ENCODE data around the gene CDKN1A. TPM values are rescaled to one million over a fixed set of nuclear protein-coding genes. Genes with fewer than 3 reads are reported as not detected.

CDKN1A gene
- total and polyA plus RNA-seq, 9 of the 15 experiments (the other 6 are each of a cell fraction or from before 2014, with no cell fraction given) = 0.25 to 8.1 (median 5.1) TPM

DNA sequence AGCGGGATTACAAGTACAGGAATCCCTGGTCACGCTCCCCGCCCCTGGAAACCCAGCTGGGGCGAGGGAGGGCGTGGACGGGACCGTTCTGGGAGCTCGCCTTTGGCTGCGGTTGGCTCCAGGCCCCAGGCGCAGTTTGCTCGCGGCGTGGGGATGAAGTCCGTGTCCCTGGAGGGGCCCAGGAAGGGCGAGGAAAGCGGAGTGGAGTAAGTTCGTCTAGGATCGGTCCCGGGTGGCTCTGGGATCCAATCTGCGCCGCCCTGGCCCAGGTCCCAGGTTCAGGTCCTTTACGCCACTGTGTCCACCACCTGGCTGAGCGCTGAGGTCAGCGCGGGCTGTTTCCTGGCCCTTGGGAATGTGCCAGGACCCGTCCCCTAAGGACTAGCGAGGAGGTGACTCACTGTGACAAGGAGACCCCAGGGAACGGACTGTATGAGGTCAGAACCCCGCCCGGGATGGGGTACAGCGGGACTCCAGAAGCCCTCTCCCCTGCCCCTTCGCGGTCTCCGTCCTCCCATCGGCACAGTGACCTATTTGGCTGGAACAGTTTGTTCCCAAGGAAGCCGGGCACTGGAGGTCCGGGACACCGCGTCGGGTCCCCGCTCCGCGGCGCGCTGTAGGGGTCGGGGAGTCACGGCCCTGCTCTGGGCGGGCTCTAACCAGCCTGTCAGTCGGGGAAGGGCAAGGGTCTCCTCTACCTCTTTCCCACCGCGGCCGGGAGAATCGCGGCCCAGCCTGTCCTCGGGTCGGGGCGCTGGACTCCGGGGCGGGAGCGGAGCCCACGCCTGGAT is 724 bp downstream of the CDKN1A start (continued):
- TF ChIP-seq, protein P1, sequence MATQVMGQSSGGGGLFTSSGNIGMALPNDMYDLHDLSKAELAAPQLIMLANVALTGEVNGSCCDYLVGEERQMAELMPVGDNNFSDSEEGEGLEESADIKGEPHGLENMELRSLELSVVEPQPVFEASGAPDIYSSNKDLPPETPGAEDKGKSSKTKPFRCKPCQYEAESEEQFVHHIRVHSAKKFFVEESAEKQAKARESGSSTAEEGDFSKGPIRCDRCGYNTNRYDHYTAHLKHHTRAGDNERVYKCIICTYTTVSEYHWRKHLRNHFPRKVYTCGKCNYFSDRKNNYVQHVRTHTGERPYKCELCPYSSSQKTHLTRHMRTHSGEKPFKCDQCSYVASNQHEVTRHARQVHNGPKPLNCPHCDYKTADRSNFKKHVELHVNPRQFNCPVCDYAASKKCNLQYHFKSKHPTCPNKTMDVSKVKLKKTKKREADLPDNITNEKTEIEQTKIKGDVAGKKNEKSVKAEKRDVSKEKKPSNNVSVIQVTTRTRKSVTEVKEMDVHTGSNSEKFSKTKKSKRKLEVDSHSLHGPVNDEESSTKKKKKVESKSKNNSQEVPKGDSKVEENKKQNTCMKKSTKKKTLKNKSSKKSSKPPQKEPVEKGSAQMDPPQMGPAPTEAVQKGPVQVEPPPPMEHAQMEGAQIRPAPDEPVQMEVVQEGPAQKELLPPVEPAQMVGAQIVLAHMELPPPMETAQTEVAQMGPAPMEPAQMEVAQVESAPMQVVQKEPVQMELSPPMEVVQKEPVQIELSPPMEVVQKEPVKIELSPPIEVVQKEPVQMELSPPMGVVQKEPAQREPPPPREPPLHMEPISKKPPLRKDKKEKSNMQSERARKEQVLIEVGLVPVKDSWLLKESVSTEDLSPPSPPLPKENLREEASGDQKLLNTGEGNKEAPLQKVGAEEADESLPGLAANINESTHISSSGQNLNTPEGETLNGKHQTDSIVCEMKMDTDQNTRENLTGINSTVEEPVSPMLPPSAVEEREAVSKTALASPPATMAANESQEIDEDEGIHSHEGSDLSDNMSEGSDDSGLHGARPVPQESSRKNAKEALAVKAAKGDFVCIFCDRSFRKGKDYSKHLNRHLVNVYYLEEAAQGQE (IDR thresholded peaks at IDR 0.05; ENCODE audit: borderline replicate concordance) = no peak
- TF ChIP-seq, protein P1 (CRISPR knock-in tag; IDR thresholded peaks at IDR 0.05; ENCODE audit: low read depth) = no peak
- TF ChIP-seq ZFX (CRISPR knock-in tag; IDR thresholded peaks at IDR 0.05) (peak; percentile 76), NR2C2 (CRISPR knock-in tag; IDR thresholded peaks at IDR 0.05) (no peak), NR2C2 (tag; IDR thresholded peaks at IDR 0.05) (0 out of 2 replicates have a peak, but pooled peaks have one; percentile 8), HDAC1 (IDR thresholded peaks at IDR 0.05) (0 out of 4 replicates have a peak, but pooled peaks of 1 of the 2 experiments have one; percentile 14), SREBF1 (IDR thresholded peaks at IDR 0.05; ENCODE audit: borderline replicate concordance, low read depth, low read length) (no peak), ZNF699 (CRISPR knock-in tag; IDR thresholded peaks at IDR 0.05; ENCODE audit: insufficient replicate concordance) (no peak), NCOR1 (IDR thresholded peaks at IDR 0.05) (no peak), NBN (IDR thresholded peaks at IDR 0.05; ENCODE audit: low read depth) (no peak), TAL1 (IDR thresholded peaks at IDR 0.05) (no peak)
- TF ChIP-seq, protein P2, sequence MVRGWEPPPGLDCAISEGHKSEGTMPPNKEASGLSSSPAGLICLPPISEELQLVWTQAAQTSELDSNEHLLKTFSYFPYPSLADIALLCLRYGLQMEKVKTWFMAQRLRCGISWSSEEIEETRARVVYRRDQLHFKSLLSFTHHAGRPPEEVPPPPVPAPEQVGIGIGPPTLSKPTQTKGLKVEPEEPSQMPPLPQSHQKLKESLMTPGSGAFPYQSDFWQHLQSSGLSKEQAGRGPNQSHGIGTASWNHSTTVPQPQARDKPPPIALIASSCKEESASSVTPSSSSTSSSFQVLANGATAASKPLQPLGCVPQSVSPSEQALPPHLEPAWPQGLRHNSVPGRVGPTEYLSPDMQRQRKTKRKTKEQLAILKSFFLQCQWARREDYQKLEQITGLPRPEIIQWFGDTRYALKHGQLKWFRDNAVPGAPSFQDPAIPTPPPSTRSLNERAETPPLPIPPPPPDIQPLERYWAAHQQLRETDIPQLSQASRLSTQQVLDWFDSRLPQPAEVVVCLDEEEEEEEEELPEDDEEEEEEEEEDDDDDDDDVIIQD (CRISPR knock-in tag; IDR thresholded peaks at IDR 0.05) = no peak
- TF ChIP-seq, protein P3, sequence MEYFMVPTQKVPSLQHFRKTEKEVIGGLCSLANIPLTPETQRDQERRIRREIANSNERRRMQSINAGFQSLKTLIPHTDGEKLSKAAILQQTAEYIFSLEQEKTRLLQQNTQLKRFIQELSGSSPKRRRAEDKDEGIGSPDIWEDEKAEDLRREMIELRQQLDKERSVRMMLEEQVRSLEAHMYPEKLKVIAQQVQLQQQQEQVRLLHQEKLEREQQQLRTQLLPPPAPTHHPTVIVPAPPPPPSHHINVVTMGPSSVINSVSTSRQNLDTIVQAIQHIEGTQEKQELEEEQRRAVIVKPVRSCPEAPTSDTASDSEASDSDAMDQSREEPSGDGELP (CRISPR knock-in tag; IDR thresholded peaks at IDR 0.05; ENCODE audit: borderline replicate concordance) = peak; percentile 3; the same call in 1 of the 2 replicates
- TF ChIP-seq, protein P4, sequence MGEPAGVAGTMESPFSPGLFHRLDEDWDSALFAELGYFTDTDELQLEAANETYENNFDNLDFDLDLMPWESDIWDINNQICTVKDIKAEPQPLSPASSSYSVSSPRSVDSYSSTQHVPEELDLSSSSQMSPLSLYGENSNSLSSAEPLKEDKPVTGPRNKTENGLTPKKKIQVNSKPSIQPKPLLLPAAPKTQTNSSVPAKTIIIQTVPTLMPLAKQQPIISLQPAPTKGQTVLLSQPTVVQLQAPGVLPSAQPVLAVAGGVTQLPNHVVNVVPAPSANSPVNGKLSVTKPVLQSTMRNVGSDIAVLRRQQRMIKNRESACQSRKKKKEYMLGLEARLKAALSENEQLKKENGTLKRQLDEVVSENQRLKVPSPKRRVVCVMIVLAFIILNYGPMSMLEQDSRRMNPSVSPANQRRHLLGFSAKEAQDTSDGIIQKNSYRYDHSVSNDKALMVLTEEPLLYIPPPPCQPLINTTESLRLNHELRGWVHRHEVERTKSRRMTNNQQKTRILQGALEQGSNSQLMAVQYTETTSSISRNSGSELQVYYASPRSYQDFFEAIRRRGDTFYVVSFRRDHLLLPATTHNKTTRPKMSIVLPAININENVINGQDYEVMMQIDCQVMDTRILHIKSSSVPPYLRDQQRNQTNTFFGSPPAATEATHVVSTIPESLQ (CRISPR knock-in tag; IDR thresholded peaks at IDR 0.05) = no peak; the same call in 1 of the 2 replicates

Measured in K562 (cell line).